Metanephros (tissue), 1 donor: ENCODE results near the gene NLGN4Y. TPM values are rescaled to one million over a fixed set of nuclear protein-coding genes. Genes with fewer than 3 reads are reported as not detected.

ENCODE experiments used
- total RNA-seq: library from RNA; depleted of rRNA; stranded (reverse); fragments of >200 nt; gene quantifications from one replicate; pipeline ENCODE4 v1.2.3, GENCODE V29; 2014

Gene NLGN4Y
- 0.29 TPM for total RNA-seq

DNA sequence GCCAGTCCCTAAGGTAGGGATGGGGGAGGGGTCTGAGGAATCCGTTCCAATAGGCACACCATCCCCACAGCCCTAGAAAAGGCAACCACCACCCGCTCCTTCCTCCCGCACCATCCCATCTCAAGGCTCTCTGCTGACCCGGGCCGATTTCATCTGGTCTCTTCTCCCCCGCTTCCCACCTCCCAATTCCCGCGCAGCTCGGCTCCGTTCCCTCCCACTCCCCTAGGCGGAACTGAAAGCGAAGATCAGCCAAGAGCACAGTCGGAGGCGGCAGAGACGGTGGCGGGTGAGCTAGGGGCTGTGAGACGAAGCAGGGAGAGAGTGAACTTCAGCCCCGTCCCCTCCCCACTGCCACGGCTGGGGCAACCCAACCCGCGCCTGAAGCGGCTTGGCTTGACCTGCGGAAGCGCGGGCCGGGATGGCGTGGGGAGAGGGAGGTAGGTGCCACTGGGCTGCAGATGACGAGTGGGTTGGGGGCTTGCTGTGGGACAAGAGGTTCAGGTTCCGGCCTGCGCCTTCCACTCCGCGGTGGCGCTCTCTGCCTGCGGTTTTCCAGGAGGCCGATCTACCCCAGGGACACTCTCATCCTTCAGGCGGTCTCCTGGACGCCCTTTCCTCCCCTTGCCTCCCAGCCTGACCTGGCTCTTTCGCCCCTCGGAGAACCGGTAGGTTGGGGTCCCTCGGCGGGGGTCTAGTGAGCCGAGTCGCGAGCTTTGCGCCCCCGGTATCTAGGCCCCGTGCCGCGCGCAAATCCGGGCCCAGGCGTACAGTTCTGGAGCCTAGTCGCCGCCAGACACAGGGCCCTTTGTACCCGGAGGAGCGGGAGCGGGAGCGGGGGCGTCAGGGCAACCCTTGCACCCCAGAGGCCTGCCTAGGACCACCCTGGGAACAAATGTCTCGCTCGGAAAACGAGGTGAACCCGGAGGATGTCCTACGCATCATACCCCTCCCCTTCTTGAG is at the start of gene NLGN4Y:
TSS of gene NLGN4Y (plus strand) at position 258 of the 960 bp plus-strand sequence. CDS start 97,591 bp downstream, outside the sequence.

